Measurements from ENCODE around the gene ATF6. TPM values are rescaled to one million over a fixed set of nuclear protein-coding genes. Genes with fewer than 3 reads are reported as not detected.

Gene ATF6
- total RNA-seq, 1 experiment from 2014 or later, result 20.9 TPM

DNA sequence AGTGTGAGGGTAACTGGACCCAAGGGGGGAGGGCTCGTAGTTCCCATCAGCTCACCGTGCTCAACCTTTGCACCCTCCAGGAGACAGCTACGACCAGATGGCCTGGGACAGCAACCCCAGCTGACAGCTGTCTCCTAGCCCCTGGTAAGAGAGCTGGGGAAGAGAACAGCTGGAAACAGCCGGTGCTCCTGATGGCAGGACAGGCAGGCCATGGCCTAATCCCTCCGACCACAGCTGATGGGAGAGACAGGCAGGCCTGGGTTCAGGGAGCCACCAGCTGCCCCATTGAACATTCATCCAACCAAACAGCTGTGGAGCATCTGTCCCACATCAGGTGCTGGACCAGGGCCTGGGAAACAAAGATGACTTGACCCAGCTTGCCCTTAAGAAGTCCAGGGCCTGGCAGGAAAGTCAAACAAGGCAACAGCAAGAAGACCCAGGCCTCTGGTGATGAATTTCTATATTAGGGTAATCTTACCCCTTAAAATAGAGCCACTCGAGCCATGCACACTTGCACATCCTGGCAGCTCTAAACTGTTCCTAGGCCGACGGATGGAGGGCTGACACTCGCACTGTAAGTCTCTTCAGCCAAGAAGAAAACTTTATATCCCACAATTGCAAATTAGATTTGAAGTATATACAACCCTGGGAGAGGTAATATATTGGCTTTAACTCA lies 245.4 kb downstream of the ATF6 start:
- Histone ChIP-seq H3K27me3 (ENCODE audit: insufficient read depth, low read length) (no peaks in the 10 kb centered on the region), H3K36me3 (ENCODE audit: control insufficient read depth in 1 of 2, insufficient read depth in 2 of 2, low read length in 2 of 2) (no peaks in the 10 kb centered on the region), H3K27ac (ENCODE audit: low read depth, low read length) (no peak overlapping the region), H3K4me1 (ENCODE audit: control insufficient read depth in 1 of 2, insufficient read depth in 2 of 2, low read length in 2 of 2) (no peaks in the 10 kb centered on the region), H2AFZ (ENCODE audit: low read depth, low read length, poor library complexity, severe bottlenecking) (no peak overlapping the region), H3K79me2 (ENCODE audit: insufficient read depth, low read length) (no peaks in the 10 kb centered on the region), H3K9me2 (ENCODE audit: insufficient read depth) (no peaks in the 10 kb centered on the region), H3K9me3 (ENCODE audit: control insufficient read depth in 1 of 2, insufficient read depth in 1 of 2, low read depth in 1 of 2, low read length in 2 of 2) (0 out of 4 replicates have a peak, but pooled peaks cover 0 to 3% of the 10 kb centered on the region in 2 experiments), H3K9ac (ENCODE audit: low read length) (no peak overlapping the region), H3K4me2 (ENCODE audit: low read length) (no peak overlapping the region), H4K20me1 (ENCODE audit: insufficient read depth) (no peaks in the 10 kb centered on the region), H3K4me3 (replicated peaks in 1 of 2; ENCODE audit: low read depth in 1 of 2, low read length in 2 of 2) (no peak overlapping the region)
- ChIA-PET POLR2A (no interaction called here), RAD21 (ENCODE audit: low non-redundant PET in 1 of 2, low total read pairs in 2 of 2, uncharacterized antibody in 2 of 2, unreplicated experiment in 2 of 2) (no interaction called here), CTCF (interaction anchor here (1.2 kb wide), 1 partner anchor 26 kb away, joined by 3 read pairs; no protein-coding TSS in a partner anchor)
- no peak for TF ChIP-seq POLR2AphosphoS5 (IDR thresholded peaks at IDR 0.05; ENCODE audit: low read depth, low read length)
- no peak for TF ChIP-seq FOSL1 (IDR thresholded peaks at IDR 0.05; ENCODE audit: low read depth)
- TF ChIP-seq ZFX (IDR thresholded peaks at IDR 0.05), result no peak
- intact Hi-C loops (cut with micrococcal nuclease), result no loop called here
- DNase-seq (ENCODE audit: low read depth, low spot score) (no peak), ATAC-seq (no peak)
- BruUV-seq (replicated peaks), result no TSS peak

DNA sequence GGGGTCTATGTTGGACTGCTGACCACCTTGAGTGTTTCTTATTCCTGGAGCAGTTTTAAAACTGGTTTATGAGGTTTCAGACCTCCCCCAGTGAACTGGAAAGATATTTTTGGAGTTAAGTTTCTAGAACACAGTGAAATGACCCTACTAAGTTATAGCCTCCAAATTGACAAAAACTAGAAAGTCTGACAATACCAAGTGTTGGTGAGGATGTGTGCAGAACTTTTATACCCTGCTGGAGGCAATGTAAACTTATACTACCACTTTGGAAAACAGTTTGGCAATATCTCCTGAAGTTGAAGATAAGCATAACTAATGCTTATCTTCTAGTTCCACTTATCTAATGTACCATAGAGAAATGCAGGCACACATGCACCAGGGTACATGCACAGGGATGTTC lies 247.2 kb downstream of the ATF6 start:
- H3K79me2 ChIP-seq (ENCODE audit: insufficient read depth, low read length), result no peaks in the 10 kb centered on the region
- H3K4me3 ChIP-seq (replicated peaks in 1 of 2; ENCODE audit: low read depth in 1 of 2, low read length in 2 of 2), result no peak overlapping the region
- H3K9me3 ChIP-seq (ENCODE audit: control insufficient read depth in 1 of 2, insufficient read depth in 1 of 2, low read depth in 1 of 2, low read length in 2 of 2), result 0 out of 4 replicates have a peak, but pooled peaks cover 0 to 3% of the 10 kb centered on the region in 2 experiments
- no peak overlapping the region for H3K4me2 ChIP-seq (ENCODE audit: low read length)
- no peak for ATAC-seq
- H3K4me1 ChIP-seq (ENCODE audit: control insufficient read depth in 1 of 2, insufficient read depth in 2 of 2, low read length in 2 of 2), result no peaks in the 10 kb centered on the region
- BruUV-seq (replicated peaks), result no TSS peak
- no peaks in the 10 kb centered on the region for H3K9me2 ChIP-seq (ENCODE audit: insufficient read depth)
- no peak overlapping the region for H3K9ac ChIP-seq (ENCODE audit: low read length)
- no peak overlapping the region for H3K27ac ChIP-seq (ENCODE audit: low read depth, low read length)
- H3K27me3 ChIP-seq (ENCODE audit: insufficient read depth, low read length), result no peaks in the 10 kb centered on the region
- CTCF ChIA-PET, result no interaction called here
- no peaks in the 10 kb centered on the region for H4K20me1 ChIP-seq (ENCODE audit: insufficient read depth)
- DNase-seq (ENCODE audit: low read depth, low spot score), result no peak
- POLR2A ChIA-PET, result no interaction called here
- intact Hi-C loops (cut with micrococcal nuclease), result no loop called here
- H3K36me3 ChIP-seq (ENCODE audit: control insufficient read depth in 1 of 2, insufficient read depth in 2 of 2, low read length in 2 of 2), result no peaks in the 10 kb centered on the region
- H2AFZ ChIP-seq (ENCODE audit: low read depth, low read length, poor library complexity, severe bottlenecking), result no peak overlapping the region
- RAD21 ChIA-PET (ENCODE audit: low non-redundant PET in 1 of 2, low total read pairs in 2 of 2, uncharacterized antibody in 2 of 2, unreplicated experiment in 2 of 2), result no interaction called here
- no peak for TF ChIP-seq EGR1 (IDR thresholded peaks at IDR 0.05; ENCODE audit: low read depth)
- no peak for TF ChIP-seq SP1 (IDR thresholded peaks at IDR 0.05; ENCODE audit: low read depth)
- TF ChIP-seq, protein P1, sequence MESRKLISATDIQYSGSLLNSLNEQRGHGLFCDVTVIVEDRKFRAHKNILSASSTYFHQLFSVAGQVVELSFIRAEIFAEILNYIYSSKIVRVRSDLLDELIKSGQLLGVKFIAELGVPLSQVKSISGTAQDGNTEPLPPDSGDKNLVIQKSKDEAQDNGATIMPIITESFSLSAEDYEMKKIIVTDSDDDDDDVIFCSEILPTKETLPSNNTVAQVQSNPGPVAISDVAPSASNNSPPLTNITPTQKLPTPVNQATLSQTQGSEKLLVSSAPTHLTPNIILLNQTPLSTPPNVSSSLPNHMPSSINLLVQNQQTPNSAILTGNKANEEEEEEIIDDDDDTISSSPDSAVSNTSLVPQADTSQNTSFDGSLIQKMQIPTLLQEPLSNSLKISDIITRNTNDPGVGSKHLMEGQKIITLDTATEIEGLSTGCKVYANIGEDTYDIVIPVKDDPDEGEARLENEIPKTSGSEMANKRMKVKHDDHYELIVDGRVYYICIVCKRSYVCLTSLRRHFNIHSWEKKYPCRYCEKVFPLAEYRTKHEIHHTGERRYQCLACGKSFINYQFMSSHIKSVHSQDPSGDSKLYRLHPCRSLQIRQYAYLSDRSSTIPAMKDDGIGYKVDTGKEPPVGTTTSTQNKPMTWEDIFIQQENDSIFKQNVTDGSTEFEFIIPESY (IDR thresholded peaks at IDR 0.05; ENCODE audit: extremely low read depth, insufficient replicate concordance, low read length), result no peak
- no peak for TF ChIP-seq ZFX (IDR thresholded peaks at IDR 0.05)
- TF ChIP-seq, protein P2, sequence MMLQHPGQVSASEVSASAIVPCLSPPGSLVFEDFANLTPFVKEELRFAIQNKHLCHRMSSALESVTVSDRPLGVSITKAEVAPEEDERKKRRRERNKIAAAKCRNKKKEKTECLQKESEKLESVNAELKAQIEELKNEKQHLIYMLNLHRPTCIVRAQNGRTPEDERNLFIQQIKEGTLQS (IDR thresholded peaks at IDR 0.05), result no peak
- no peak for TF ChIP-seq JUND (IDR thresholded peaks at IDR 0.05)
- TF ChIP-seq POLR2AphosphoS5 (IDR thresholded peaks at IDR 0.05; ENCODE audit: low read depth, low read length), result no peak
- TF ChIP-seq, protein P3, sequence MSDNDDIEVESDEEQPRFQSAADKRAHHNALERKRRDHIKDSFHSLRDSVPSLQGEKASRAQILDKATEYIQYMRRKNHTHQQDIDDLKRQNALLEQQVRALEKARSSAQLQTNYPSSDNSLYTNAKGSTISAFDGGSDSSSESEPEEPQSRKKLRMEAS (IDR thresholded peaks at IDR 0.05), result no peak
- TF ChIP-seq SRF (IDR thresholded peaks at IDR 0.05; ENCODE audit: low read depth), result no peak
- TF ChIP-seq YY1 (IDR thresholded peaks at IDR 0.05; ENCODE audit: extremely low read depth, insufficient replicate concordance, low read depth, low read length), result no peak
- no peak for TF ChIP-seq RAD21 (IDR thresholded peaks at IDR 0.05; ENCODE audit: low read depth)
- TF ChIP-seq, protein P4, sequence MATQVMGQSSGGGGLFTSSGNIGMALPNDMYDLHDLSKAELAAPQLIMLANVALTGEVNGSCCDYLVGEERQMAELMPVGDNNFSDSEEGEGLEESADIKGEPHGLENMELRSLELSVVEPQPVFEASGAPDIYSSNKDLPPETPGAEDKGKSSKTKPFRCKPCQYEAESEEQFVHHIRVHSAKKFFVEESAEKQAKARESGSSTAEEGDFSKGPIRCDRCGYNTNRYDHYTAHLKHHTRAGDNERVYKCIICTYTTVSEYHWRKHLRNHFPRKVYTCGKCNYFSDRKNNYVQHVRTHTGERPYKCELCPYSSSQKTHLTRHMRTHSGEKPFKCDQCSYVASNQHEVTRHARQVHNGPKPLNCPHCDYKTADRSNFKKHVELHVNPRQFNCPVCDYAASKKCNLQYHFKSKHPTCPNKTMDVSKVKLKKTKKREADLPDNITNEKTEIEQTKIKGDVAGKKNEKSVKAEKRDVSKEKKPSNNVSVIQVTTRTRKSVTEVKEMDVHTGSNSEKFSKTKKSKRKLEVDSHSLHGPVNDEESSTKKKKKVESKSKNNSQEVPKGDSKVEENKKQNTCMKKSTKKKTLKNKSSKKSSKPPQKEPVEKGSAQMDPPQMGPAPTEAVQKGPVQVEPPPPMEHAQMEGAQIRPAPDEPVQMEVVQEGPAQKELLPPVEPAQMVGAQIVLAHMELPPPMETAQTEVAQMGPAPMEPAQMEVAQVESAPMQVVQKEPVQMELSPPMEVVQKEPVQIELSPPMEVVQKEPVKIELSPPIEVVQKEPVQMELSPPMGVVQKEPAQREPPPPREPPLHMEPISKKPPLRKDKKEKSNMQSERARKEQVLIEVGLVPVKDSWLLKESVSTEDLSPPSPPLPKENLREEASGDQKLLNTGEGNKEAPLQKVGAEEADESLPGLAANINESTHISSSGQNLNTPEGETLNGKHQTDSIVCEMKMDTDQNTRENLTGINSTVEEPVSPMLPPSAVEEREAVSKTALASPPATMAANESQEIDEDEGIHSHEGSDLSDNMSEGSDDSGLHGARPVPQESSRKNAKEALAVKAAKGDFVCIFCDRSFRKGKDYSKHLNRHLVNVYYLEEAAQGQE (IDR thresholded peaks at IDR 0.05; ENCODE audit: low read depth), result no peak
- TF ChIP-seq CBX3 (IDR thresholded peaks at IDR 0.05; ENCODE audit: low read depth), result no peak
- no peak for TF ChIP-seq FOSL1 (IDR thresholded peaks at IDR 0.05; ENCODE audit: low read depth)
- TF ChIP-seq SIN3A (IDR thresholded peaks at IDR 0.05; ENCODE audit: low read depth), result no peak

Measured in HCT116 (cell line).